Activated CD8-positive, alpha-beta memory T cell treated with anti-CD3 and anti-CD28 coated beads, Interleukin-2, amount 10 ng/mL, durations not matched to agents 7 days and 5 days (primary cell): ENCODE results near the gene H3-3A. TPM values are rescaled to one million over a fixed set of nuclear protein-coding genes. Genes with fewer than 3 reads are reported as not detected.
A peak's percentile ranks its signal among the peaks of the same experiment; 100 is the strongest.

Experiments
- ATAC-seq: fragments of 150-1000 bp; cut with Tn5 transposase; one replicate; pipeline ENCODE4 v1.10.0; 2021; ENCODE audit warnings: moderate library complexity
- CTCF ChIA-PET: fragments of 350-600 bp; sonication (Branson Sonifier 250); formaldehyde crosslinking; loops from one replicate; lab custom pipeline; 2021; ENCODE audit warnings: antibody characterized with exemption; lab: Charles Lee
- DNase-seq: peaks from one replicate; pipeline ENCODE4 v3.0.0-alpha.2; 2020
- H3K27ac Mint-ChIP-seq: one replicate; pipeline ENCODE4 v1.8.0; 2021; ENCODE audit warnings: mild to moderate bottlenecking, mixed read lengths
- H3K27me3 Mint-ChIP-seq: one replicate; pipeline ENCODE4 v1.8.0; 2021; ENCODE audit warnings: mixed read lengths
- H3K36me3 Mint-ChIP-seq: one replicate; pipeline ENCODE4 v1.8.0; 2021; ENCODE audit warnings: mild to moderate bottlenecking, mixed read lengths
- H3K4me1 Mint-ChIP-seq: one replicate; pipeline ENCODE4 v1.8.0; 2021; ENCODE audit warnings: mixed read lengths
- H3K4me3 Mint-ChIP-seq: one replicate; pipeline ENCODE4 v1.8.0; 2021; ENCODE audit warnings: mild to moderate bottlenecking, moderate library complexity, mixed read lengths
- H3K9me3 Mint-ChIP-seq: one replicate; pipeline ENCODE4 v1.8.0; 2022; ENCODE audit warnings: low read depth, mixed read lengths
- total RNA-seq, 2 experiments: library from RNA; stranded (reverse); gene quantifications; one replicate each; pipeline ENCODE4 v1.2.3, GENCODE V29; 2021

H3-3A gene
- total RNA-seq, 2 experiments from 2014 or later = 384 to 451 TPM

DNA sequence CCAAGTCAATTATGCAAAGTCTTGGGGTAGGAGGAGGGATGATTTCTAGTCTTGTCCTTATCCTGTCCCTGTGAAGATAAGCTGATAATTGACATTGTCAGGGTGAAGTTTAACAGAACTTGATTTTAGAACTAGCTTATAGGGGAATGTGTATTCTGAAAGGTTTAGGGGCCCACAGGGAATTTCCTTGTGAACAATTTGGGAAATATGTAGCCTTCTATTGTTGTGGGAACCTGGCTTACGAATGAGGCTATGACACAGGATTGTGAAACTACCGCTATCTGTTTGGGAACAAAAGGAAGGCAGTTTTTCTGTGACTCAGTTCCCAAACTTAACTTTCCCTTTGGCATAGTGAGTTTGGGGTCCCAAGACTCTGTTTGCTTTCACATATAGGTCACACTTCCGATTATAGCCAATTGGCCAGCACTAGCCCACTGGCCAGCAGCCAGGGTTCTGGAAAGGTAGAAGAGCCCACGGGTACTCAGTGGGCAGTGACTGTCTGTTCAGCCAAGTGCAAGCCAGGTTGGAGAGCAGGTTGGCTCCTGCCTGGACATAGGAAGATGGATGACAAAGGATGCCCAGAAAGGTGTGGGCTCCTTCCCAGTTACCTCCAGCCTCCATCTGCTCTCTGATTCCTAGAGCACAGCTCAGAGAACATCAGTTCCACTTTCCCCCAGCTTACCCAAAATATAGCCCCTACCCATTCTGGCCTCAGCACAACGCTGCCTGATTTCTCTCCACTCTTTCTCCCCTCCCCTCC lies 35.5 kb downstream of the H3-3A start:
- CTCF ChIA-PET = interaction anchor here (1.1 to 1.5 kb wide), 4 partner anchors 9 to 33 kb away, joined by 3 to 5 read pairs (median 3); no protein-coding TSS in a partner anchor
- Mint-ChIP-seq H3K27ac (no peak overlapping the region), H3K36me3 (no peaks in the 10 kb centered on the region), H3K9me3 (no peaks in the 10 kb centered on the region), H3K27me3 (peaks cover 14% of the 10 kb centered on the region), H3K4me3 (no peak overlapping the region), H3K4me1 (peaks cover 11% of the 10 kb centered on the region)
- ATAC-seq (no peak), DNase-seq (no peak)

DNA sequence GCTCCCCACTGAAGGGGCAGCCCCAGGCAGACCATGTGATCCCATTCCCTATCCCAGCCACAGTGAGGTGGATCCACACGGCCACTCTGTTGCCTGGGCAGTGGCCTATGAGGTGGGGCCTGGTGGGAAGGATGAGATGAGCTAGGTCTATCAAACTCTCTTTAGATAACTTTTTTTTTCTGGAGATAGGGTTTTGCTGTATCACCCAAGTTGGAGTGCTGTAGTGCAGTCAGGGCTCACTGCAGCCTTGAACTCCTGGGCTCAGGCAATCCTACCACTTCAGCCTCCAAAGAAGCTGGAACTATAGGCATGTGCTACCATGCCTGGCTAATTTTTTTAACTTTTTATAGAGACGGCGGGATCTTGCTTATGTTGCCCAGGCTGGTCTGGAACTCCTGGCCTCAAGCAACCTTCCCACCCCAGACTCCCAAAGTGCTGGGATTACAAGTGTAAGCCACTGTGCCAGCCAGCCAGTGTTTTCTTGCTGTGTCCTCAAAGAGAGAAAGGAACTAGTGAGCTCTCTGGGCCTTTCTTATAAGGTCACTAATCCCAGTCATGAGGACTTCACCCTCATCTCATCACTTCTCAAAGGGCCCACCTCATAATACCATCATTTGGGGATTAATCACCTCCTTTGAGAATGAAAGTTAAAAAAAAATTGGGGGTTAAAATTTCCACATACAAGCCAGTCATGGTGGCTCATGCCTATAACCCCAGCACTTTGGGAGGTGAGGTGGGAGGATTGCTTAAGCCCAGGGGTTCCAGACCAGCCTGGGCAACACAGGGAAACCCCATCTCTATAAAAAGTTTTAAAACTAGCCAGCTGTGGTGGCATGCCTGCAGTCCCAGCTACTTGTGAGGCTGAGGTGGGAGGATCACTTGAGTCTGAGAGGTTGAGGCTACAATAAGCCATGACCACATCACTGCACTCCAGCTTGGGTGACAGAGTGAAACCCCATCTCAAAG lies 36.6 kb downstream of the H3-3A start:
- H3K4me3 Mint-ChIP-seq = no peak overlapping the region

DNA sequence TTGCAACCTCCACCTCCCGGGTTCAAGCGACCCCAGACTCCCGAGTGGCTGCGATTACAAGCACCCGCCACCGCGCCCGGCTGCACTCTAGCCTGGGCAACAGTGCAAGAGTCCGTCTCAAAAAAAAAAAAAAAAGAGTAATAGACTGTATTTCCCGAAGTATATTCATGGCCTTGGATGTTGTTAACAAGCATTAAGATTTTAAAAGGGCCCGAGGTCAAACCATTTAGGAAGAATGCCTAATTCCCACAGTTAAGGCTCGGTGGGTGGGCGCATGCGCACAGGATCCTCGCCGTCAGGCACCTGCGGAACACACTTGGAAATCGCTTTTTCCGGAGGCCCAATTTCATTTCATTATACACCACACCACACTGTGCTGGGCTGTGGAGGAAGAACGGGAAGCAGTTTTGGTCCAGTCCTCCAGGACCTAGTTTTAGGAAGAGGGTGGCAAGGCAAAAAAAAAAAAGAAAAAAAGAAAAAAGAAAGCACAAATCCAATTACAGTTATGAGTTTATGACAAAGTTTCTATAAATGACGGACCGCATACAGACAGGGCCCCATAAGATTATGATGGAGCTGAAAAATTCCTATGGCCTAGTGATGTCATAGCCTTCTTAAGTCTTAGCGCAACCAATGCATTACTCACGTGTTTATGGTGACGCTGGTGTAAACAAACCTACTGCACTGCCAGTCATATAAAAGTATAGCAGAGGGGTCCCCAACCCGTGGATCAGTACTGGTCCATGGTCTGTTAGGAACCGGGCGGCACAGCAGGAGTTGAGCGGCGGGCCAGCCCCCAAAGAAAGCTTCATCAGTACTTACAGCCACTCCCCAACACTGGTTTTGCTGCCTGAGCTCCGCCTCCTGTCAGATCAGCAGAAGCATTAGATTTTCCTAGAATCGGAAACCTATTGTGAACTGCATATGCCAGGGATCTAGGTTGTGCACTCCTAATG lies 38.2 kb downstream of the H3-3A start:
- H3K27me3 Mint-ChIP-seq = peaks cover 8% of the 10 kb centered on the region
- no peak overlapping the region for H3K27ac Mint-ChIP-seq
- CTCF ChIA-PET = interaction anchor here (0.8 to 2.4 kb wide), 4 partner anchors 8 to 36 kb away, joined by 3 to 12 read pairs (median 6); no protein-coding TSS in a partner anchor
- peak overlapping the region; percentile 78 for H3K4me3 Mint-ChIP-seq
- peak; percentile 65 for ATAC-seq
- peaks cover 11% of the 10 kb centered on the region for H3K4me1 Mint-ChIP-seq
- DNase-seq = no peak
- no peaks in the 10 kb centered on the region for H3K9me3 Mint-ChIP-seq
- no peaks in the 10 kb centered on the region for H3K36me3 Mint-ChIP-seq

More for the DNA sequence above, 36.6 kb downstream of the H3-3A start:
- ATAC-seq (no peak), DNase-seq (no peak)
- CTCF ChIA-PET = interaction anchor here (1.1 to 2.4 kb wide), 4 partner anchors 10 to 34 kb away, joined by 3 to 12 read pairs (median 4); no protein-coding TSS in a partner anchor
- no peaks in the 10 kb centered on the region for H3K36me3 Mint-ChIP-seq
- H3K9me3 Mint-ChIP-seq = no peaks in the 10 kb centered on the region
- peaks cover 11% of the 10 kb centered on the region for H3K4me1 Mint-ChIP-seq
- H3K27ac Mint-ChIP-seq = no peak overlapping the region
- peaks cover 14% of the 10 kb centered on the region for H3K27me3 Mint-ChIP-seq

DNA sequence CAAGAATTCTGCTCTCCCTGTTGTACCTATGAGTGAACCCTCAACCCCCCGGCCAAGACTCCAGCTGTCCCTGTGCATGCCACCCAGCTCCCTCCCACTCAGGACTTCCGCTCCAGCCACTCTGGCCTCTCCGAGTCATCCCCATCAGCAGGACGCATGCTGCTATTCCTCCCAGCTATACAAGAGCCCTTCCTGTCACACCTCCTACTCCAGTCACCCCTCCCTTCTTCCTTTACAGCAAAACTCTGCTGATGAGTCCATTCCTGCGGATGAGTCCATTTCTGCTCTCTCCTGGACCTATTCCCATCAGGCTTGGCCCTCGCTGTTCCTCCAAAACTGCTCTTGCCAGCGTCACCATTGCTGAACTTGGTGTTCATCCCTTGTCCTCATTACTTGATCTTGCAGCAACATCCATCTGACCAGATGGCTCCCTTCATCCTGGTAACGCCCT lies 42.2 kb downstream of the H3-3A start:
- Mint-ChIP-seq H3K27ac (no peak overlapping the region), H3K36me3 (no peaks in the 10 kb centered on the region), H3K27me3 (peaks cover 4% of the 10 kb centered on the region), H3K9me3 (no peaks in the 10 kb centered on the region), H3K4me3 (no peak overlapping the region), H3K4me1 (peaks cover 13% of the 10 kb centered on the region)
- CTCF ChIA-PET = interaction anchor here (1.1 kb wide), 1 partner anchor 21 kb away, joined by 3 read pairs; no protein-coding TSS in a partner anchor
- ATAC-seq = no peak
- DNase-seq = no peak

DNA sequence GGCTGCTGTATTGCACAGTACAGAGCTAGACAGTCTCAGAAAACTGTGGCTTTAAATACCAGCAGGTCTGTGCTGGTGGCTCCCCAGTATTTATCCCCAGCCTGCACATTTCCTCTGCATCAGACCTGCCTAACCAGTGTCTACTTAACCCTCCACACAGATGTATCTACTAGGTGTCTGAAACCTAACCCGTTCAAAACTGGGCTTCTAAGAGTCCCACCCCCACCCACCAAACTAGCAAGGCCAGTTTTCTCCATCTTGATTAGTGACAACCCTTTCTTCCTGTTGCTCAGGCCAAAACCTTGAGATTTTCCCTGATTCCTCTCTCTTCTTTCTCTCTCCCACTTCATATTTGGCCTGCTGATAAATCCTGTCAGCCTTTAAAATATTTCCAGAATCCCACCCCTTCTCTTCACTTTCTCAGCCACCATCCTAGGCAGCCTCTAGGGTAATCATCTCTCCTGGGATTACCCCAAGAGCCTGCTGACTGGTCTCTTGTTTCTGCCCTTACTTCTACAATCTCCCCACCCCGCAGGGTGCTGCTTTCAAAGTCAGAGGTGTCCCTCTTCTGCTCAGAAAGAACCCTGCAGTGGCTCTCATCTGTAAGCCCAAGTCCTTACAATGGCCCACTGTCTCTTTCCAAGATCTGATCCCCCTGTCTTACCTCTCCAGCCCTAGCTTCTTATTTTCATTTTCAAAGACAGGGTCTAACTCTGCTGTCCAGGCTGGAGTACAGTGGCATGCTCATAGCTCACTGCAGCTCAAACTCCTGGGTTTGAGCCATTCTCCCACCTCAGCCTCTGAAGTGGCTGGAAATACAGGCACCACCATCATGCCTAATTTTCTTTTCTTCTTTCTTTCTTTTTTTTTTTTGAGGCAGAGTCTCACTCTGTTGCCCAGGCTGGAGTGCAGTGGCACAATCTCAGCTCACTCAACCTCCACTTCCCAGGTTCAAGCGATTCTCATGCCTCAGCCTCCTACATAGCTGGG lies 45.2 kb downstream of the H3-3A start:
- DNase-seq (no peak), ATAC-seq (no peak)
- Mint-ChIP-seq H3K36me3 (no peaks in the 10 kb centered on the region), H3K27me3 (no peaks in the 10 kb centered on the region), H3K4me3 (no peak overlapping the region), H3K27ac (peak overlapping the region; percentile 2), H3K9me3 (no peaks in the 10 kb centered on the region), H3K4me1 (peaks cover 13% of the 10 kb centered on the region)
- CTCF ChIA-PET = interaction anchor here (0.5 to 2.1 kb wide), 8 partner anchors 12 to 345 kb away, joined by 3 to 13 read pairs (median 5); no protein-coding TSS in a partner anchor

DNA sequence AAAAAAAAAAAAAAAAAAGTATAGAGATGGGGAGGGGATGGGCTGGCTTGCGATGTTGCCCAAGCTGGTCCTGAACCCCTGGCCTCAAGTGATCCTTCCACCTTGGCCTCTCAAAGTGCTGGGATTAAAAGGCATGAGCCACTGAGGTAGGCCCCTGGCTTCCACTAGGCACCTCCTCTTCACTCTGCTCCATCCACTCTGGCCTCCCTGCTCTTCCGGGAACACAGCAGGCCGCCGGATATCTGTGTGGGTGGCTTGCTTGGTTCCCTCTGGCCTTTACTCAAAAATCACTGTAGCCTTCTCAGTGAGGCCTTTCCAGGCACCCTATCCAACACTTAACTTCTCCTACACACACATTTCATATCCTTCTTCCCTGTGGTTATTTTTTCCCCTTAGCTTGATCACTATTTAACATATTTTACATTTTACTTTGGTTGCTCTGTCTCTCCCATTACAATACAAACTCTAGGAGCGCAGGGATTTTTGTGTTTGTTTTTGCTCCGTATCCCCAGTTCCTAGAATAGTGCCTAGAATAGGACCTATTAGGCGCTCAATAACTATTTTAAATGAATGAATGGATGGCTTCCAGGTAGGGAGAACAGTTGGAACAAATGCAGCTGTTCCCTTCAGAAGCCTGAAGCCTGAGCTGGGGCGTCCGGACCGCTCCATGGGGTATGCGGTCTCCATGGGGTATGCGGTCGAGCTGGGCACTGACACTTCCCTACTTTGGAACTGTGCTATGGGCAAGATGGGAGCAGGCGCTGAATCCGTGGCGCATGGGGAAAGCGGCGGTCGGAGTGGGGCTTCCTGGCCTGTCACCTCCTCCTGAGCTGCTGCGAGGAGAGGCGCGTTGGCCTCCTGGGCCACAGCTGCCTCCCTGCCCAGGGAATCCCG lies 46.7 kb downstream of the H3-3A start:
- H3K4me1 Mint-ChIP-seq = peaks cover 13% of the 10 kb centered on the region
- DNase-seq (no peak), ATAC-seq (no peak)
- peak overlapping the region; percentile 78 for H3K4me3 Mint-ChIP-seq
- no peaks in the 10 kb centered on the region for H3K36me3 Mint-ChIP-seq
- H3K27me3 Mint-ChIP-seq = no peaks in the 10 kb centered on the region
- CTCF ChIA-PET = interaction anchor here (0.6 to 4.7 kb wide), 12 partner anchors 11 to 224 kb away, joined by 3 to 35 read pairs (median 6); no protein-coding TSS in a partner anchor
- H3K27ac Mint-ChIP-seq = peak overlapping the region; percentile 73
- H3K9me3 Mint-ChIP-seq = no peaks in the 10 kb centered on the region

DNA sequence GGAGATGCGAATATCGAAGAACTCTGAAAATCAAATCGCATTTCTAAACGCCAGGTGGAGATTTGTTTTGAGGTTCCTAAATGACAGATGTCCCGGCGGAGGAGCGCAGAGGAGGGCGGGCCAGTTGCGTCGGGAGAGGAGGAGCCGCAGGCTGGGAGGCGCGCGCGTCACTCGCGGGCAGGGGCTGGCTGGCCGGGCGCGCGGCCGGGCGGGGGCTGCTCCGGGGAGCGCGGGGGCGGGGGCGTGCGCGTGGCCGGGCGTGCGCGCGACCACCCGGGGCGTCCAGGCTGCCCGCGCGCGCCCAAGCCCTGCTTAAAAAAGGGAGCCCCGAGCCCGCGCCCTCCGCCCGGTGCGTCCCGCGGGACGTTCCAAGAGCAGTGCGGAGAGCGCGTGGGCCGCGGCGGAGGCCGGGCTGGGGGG lies 47.3 kb downstream of the H3-3A start:
- Mint-ChIP-seq H3K27me3 (no peaks in the 10 kb centered on the region), H3K9me3 (no peaks in the 10 kb centered on the region), H3K27ac (peak overlapping the region; percentile 73), H3K4me1 (peaks cover 13% of the 10 kb centered on the region), H3K4me3 (peak overlapping the region; percentile 78), H3K36me3 (no peaks in the 10 kb centered on the region)
- CTCF ChIA-PET = interaction anchor here (1.2 to 4.7 kb wide), 12 partner anchors 8 to 223 kb away, joined by 3 to 35 read pairs (median 7); no protein-coding TSS in a partner anchor
- DNase-seq = peak; percentile 88
- ATAC-seq = peak; percentile 87

DNA sequence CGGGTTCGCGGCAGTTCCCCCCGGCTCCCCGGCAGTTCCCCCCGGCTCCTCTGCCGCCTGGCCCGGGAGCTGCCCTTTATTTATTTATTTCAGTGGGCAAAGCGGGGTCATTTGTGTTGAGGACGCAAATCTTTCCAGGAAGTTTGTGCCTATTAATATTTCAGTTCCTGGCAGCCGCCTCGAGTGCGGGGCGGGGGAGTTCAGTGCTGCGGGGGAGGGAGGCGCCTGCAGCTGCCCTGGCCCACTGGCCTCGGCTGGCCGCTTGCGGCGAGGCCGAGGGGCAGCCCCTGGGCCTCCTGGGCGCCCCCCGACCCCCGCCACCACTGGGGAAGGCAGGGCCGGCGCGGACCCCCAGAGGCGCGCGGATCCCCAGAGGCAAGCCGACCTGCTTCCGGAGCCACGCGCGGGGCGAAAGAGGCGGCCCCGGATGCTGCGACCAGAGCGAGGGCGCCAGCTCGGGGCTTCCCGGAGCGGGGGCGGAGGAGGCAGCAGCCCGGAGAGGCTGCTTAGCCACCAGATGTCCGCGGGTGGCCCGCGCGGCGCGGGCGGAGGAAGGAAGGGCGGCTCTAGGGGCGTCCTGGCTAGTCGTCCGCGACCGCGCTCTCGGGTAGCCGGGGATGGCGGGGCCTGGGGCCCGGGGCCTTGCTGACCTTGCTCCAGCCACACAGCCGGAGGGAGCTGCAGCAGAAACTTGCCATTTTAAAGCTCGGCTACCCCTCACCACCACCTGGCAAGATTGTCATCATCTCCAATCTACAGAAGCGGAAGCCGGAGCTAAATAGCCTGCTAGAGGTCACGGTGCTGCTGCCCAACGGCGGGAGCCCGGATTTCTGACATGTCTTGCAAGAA lies 48.0 kb downstream of the H3-3A start:
- CTCF ChIA-PET = interaction anchor here (0.8 to 4.7 kb wide), 14 partner anchors 9 to 223 kb away, joined by 3 to 35 read pairs (median 4); partner anchors contain the start of gene LIN9
- Mint-ChIP-seq H3K27ac (peak overlapping the region; percentile 73), H3K36me3 (no peaks in the 10 kb centered on the region), H3K4me1 (peaks cover 13% of the 10 kb centered on the region), H3K4me3 (peak overlapping the region; percentile 78), H3K27me3 (no peaks in the 10 kb centered on the region), H3K9me3 (no peaks in the 10 kb centered on the region)
- ATAC-seq (peak; percentile 79), DNase-seq (peak; percentile 82)

DNA sequence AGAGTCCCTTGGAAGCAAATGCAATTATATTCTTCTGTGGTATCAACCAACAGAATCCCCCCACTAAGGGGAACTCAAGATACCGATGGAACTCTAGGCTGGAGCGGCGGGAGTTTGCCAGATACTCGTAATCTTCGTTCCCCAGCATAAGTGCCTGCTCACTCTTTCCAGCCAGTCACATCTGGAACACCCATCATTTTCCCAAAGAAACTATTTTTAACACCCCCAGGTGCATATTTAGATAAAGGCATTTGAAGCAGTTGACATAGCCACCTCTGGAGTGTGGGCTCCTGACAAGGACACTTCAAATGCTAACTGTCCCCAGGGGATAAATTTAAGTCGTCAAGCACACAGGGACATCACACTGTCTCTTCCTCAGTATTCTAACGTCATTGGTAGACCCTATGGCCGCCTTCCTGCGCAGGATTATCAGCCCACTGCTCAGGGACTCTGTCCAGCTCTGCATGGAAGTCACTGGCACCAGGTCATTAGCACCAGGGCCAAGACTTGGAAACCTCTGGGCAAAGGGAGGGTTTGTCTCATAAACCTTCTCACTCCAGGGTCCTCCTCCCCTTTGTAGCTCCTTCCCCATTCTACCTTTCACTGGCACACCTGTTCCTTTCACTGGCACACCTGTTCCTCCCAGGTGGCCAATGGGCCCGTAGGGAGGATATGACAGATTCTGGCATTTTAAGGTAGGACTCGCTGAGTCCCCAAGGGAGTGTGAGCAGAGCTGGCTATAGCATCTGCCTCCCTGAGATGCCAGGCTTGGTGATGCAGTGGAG lies 48.8 kb downstream of the H3-3A start:
- no peak for DNase-seq
- ATAC-seq = no peak
- CTCF ChIA-PET = interaction anchor here (0.8 to 4.7 kb wide), 12 partner anchors 9 to 198 kb away, joined by 3 to 35 read pairs (median 4); partner anchors contain the start of gene LIN9
- Mint-ChIP-seq H3K36me3 (no peaks in the 10 kb centered on the region), H3K4me1 (peaks cover 13% of the 10 kb centered on the region), H3K27me3 (no peaks in the 10 kb centered on the region), H3K9me3 (no peaks in the 10 kb centered on the region), H3K27ac (peak overlapping the region; percentile 73), H3K4me3 (peak overlapping the region; percentile 78)
